Measurements from ENCODE around the gene FAM228A.

The FAM228A gene

GRCh38 chr2:24239553-24239952 is 64.7 kb downstream of the FAM228A start:
- H3K27me3 ChIP-seq (ENCODE audit: insufficient read depth, poor library complexity, severe bottlenecking) = no peaks in the 10 kb centered on the region
- H3K4me1 ChIP-seq (ENCODE audit: insufficient read depth, poor library complexity, severe bottlenecking) = no peaks in the 10 kb centered on the region
- ATAC-seq (ENCODE audit: low read depth) (no peak), DNase-seq (ENCODE audit: low spot score) (no peak)
- no peaks in the 10 kb centered on the region for H3K9me3 ChIP-seq (ENCODE audit: severe bottlenecking)
- no peak overlapping the region for H3K27ac ChIP-seq (ENCODE audit: poor library complexity, severe bottlenecking)
- H3K36me3 ChIP-seq (ENCODE audit: low read depth) = peaks cover 19% of the 10 kb centered on the region
- no peak for TF ChIP-seq CTCF (IDR thresholded peaks at IDR 0.05; ENCODE audit: poor library complexity, severe bottlenecking)
- H3K4me3 ChIP-seq (ENCODE audit: severe bottlenecking) = no peak overlapping the region
